ENCODE data around the gene ALLC.

DNA sequence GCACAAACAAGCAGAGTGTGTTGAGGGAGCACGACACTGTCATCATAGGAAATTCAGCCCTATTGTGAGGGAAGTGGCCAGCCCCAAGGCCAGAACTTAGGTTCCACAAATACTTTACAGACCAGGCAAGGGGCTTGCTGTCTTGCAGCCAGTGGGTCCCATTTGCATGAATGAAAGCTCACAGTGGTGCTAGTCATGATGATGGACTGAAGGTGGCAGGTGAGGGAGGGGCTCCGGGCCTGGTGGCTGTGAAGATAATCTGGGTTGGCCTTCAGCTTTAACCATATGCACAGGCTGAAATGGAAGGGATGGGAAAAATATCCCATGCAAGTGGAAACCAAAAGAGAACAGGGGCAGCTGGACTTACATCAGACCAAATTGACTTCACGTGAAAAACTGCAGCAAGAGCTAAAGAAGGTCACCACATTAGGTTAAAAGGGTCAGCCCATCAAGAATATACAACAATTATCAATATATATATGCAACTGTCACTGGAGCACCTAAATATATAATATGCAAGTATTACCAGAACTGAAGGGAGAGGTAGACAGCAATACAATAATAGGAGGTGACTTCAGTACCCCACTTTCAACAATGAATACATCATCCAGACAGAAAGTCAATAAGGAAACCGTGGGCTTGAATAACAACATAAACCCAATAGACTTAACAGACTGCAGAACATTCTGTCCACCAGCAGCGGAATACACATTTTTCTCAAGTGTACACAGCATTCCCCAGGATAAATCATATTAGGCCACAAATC, 84.9 kb downstream of the ALLC start:
- TF ChIP-seq POLR2A (IDR thresholded peaks at IDR 0.05; ENCODE audit: extremely low read depth, insufficient read length) = no peak
- TF ChIP-seq, protein P1, sequence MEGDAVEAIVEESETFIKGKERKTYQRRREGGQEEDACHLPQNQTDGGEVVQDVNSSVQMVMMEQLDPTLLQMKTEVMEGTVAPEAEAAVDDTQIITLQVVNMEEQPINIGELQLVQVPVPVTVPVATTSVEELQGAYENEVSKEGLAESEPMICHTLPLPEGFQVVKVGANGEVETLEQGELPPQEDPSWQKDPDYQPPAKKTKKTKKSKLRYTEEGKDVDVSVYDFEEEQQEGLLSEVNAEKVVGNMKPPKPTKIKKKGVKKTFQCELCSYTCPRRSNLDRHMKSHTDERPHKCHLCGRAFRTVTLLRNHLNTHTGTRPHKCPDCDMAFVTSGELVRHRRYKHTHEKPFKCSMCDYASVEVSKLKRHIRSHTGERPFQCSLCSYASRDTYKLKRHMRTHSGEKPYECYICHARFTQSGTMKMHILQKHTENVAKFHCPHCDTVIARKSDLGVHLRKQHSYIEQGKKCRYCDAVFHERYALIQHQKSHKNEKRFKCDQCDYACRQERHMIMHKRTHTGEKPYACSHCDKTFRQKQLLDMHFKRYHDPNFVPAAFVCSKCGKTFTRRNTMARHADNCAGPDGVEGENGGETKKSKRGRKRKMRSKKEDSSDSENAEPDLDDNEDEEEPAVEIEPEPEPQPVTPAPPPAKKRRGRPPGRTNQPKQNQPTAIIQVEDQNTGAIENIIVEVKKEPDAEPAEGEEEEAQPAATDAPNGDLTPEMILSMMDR (IDR thresholded peaks at IDR 0.05; ENCODE audit: low read depth, low read length) = no peak
- TF ChIP-seq, protein P2, sequence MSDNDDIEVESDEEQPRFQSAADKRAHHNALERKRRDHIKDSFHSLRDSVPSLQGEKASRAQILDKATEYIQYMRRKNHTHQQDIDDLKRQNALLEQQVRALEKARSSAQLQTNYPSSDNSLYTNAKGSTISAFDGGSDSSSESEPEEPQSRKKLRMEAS (IDR thresholded peaks at IDR 0.05; ENCODE audit: low read depth, low read length) = no peak
- no peak for TF ChIP-seq MYC (IDR thresholded peaks at IDR 0.05; ENCODE audit: low read depth, low read length)
